C1 segment of cervical spinal cord (tissue), 14 donors: ENCODE results near the gene ABLIM2.
"Not testable (repeated sequence)": the region's sequence is repeated elsewhere in the genome, so short reads cannot be mapped to it uniquely, and the experiment has no call there.

Experiments
- DNase-seq, 14 donors: peaks; one replicate each; lab custom pipeline; 2025; lab: John Stamatoyannopoulos, UW

Gene ABLIM2

DNA sequence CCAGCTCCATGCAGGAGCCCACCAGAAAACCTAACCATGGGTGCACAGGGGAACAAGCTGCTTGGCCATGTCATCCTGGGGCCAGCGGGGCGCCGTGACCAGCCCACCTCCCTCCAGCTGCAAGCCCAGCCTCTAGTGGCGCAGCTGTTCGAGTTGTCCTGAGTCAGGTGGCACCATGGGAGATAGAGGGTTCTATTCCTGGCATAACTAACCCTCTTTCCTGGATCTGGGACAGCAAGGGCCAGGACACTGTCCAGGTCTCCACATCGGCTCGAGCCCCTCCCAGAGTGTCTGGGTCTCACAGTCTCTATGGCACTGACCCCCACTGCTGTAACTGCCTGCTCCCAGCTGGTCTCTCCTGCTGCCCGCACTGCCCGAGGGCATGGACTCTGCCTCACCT, 16.7 kb downstream of the ABLIM2 start:
- no peak for DNase-seq

DNA sequence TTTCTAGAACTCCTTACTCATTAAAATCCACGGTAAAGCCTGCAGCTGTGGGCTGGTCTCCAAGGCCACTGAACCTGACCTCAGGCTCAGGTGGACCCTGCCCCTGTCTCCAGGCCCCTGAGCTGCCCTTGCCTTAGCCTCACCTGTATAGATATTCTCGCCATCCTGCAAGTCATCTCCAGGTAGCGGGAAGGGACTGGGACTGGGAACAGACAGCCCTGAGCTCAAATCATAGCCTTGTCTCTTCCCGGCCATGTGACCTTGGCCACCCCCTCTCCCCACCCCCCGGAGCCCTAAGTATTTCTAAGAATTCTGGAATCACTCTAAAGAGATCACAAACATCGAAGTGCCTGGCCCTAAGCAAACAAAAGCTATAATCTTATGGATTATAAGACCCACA, 17.7 kb downstream of the ABLIM2 start:
- DNase-seq = no peak

GRCh38 chr4:8139726-8140125, 18.9 kb downstream of the ABLIM2 start:
- DNase-seq = not testable (repeated sequence)

DNA sequence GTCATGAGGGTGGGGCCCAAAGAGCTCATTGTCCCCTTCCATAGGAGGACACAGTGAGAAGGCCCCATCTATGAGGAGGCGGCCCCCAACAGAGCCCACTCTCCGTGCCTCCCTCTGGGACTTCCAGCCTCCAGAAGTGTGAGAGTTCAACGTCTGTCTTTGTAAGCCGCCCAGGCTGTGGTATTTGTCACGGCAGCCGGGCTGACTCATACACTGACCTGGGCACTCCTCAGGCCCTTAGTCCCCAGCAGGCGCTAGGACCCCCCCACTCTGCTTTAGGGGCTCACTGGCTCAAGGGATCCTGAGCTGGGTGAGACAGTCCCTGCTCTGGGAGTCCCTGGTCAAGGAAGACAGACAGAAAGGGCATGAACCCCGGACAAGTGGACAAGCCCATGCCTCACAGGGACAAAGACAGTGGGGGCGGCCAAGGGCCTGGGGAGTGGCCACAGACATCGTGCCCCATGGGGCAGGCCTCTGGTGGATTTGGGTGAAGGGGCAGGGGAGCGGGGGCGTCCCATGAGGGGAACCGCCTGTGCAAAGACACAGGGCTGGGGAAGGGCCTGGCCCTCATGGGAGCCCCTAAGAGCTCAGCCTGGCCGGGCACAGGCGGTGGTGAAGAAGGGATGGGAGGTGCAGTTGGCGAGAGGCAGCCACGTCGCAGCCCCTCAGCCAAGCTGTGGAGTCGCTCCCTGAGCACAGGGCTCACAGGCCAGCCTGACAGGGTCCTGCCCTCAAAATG, 21.5 kb downstream of the ABLIM2 start:
- DNase-seq = no peak

DNA sequence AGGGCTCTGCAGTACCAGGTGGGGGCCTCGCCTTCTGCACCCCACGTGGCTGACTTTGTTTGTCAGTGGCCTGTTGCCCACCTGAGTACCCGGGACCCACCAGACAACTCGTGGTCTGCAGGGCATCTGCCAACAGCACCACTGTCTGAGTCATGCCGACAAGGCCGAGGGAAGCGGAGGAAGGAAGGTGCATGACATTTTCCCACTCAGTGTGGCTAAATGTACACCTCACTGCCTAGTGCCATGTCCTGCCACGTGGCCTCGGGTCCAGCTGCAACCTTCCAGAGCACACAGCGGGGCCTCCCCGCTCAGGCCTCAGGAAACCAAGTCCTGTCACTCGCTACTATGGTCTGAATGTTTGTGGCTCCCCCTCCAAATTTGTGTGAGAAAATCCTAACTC, 22.1 kb downstream of the ABLIM2 start:
- DNase-seq = no peak

DNA sequence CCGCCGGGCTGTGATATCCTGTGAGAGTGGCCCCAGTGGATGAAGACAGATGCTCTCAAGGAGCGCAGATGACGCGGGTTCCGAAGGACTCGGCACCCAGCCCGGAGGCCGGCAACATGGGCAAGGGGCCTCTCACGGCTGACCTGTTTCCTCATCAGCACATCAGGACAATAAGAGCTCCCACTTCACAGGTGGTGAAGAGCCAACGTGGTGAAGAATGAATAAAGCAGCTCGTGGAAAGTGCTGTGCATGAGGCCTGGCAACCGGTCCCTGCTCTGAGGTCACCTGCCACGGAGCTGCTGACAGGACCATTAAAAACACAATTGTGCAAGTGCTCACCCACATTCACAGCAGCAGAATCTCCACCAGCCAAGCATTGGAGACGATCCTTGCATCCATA, 22.9 kb downstream of the ABLIM2 start:
- DNase-seq = no peak

GRCh38 chr4:8133897-8134563, 24.6 kb downstream of the ABLIM2 start:
- no peak for DNase-seq

GRCh38 chr4:8132947-8133705, 25.5 kb downstream of the ABLIM2 start:
- DNase-seq = no peak

DNA sequence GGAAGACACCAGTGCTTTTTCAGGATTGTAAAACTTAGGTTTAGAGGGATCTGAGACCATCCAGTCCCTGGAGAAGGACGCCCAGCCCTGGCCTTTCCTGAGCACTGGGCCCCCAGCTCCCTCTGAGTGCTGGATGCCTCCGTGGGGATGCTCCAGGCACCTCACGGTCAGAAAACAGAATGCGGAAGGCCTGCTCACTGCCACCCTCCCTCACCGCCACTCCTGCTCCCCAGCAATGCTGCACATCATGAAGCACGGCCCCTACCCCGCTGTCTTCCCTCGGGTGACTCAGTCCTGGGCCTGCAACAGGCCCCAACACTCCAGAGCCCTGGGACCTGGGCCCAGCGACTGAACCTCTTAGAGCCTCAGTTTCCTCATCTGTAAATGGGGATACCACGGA, 26.2 kb downstream of the ABLIM2 start:
- no peak for DNase-seq

GRCh38 chr4:8131826-8132225, 26.8 kb downstream of the ABLIM2 start:
- no peak for DNase-seq

DNA sequence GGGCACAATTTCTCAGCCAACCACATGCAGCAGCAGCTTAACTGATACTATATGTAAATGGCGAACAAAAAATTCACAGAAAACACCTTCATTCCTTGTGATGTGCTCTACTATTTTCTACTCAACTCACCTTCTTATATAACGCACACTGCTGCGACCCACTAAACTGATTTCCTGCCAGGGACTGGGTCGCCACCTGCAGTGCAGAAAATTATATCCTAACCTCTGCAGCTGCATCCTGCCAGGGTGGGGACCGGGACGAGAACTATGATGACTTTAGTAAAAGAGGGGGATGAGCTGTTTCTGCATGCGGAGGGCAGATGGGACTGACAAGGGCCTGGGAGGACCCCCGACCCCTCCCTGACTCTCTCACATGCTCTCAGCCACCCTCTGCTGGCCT, 27.4 kb downstream of the ABLIM2 start:
- DNase-seq = no peak

DNA sequence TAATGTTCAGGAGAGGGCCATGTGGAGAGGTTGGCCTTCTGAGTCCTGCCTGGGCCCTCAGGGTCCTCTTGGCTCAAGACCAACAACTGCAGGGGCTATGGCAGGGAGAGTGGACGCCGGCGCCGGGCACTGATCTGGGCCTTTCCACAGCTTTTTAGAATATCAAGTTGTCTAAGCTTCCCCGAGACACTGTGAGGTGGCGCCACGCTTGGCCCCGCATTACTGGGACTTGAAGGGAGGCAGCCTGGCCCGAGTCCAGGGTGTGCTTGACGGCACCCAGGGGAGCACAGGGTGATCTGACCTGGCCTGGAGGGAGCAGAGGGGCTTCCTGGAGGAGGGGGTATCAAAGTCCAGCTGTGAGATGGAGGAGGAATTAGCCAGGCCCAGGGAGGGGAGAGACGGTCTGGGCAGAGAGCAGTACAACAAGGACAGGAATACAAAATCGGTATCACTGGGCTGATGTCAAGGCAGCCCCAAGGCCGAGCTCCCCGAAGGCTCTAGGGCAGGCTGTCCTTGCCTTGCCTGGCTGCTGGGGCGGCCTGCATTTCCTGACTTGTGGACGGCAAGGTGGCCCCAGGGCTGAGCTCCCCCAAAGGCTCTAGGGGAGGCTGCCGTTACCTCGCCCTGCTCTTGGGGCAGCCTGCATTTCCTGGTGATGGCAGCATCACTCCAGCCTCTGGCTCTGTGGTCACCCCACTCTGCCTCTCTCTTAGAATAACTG, 28.1 kb downstream of the ABLIM2 start:
- DNase-seq = no peak

- DNase-seq = no peak
Observed at GRCh38 chr4:8129785-8130184, 28.8 kb downstream of the ABLIM2 start.

DNA sequence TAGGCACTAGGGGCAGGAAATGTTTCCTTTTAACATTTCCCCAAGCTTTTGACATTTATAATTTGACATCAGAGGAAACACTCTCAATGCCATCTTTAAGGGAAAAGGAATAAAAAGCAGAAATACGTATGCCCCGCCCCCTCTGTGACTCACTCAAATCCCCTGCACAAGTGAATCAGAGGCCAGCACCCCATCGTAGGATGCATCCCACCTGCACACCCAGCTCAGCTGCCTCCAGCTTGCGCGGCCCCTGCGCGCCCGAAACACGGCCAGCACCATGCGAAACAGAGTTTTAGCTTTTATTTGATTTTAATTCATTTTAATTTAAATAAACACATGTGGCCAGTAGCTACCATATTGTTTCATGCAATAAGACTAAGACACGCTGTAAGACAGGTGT, 29.5 kb downstream of the ABLIM2 start:
- DNase-seq = no peak

- no peak for DNase-seq
Observed at GRCh38 chr4:8128100-8128856, 30.3 kb downstream of the ABLIM2 start.

- no peak for DNase-seq
Observed at GRCh38 chr4:8127051-8127826, 31.4 kb downstream of the ABLIM2 start.

DNA sequence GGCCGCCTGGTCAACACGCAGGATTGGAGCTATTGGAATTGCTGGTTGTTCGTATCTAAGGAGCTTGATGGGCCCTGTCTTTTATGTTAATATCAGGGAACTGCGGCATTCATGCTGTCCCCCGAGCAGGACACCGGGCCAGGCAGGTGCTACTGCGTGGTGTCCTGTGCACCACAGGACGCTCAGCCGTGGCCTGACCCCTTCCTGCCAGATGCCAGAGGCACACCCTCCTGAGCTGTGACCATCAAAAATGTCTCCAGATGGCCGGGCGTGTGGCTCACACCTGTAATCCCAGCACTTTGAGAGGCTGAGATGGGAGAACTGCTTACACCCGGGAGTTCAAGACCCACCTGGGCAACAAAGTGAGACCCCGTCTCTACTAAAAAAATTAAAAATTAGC, 32.1 kb downstream of the ABLIM2 start:
- DNase-seq = no peak

DNA sequence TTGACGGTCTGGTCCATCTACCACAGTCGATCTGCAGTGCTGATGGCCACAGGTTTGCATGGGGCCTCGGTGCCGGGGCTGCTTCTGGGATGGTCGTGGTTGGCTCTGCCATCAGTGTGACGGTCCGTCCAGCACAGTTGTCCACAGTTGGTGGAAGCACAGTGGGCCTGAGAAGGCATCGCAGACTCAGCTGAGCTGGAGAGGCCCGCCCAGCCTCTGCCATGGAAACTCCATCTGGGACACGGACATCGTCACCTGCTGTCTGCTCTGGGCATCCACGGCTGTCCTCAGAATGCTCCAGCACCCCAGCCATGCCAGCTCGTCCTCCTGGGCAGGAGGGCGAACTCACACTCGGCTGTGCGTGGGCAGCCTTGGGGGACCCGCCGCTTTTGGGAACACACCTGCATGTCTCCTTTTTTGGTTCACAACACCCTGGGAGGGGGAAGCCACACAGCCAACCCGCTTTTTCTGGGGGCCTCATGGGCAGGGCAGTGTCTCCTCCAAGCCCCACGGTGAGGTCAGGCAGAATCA, 33.0 kb downstream of the ABLIM2 start:
- no peak for DNase-seq

- DNase-seq = no peak
Observed at GRCh38 chr4:8123870-8124269, 34.7 kb downstream of the ABLIM2 start.

GRCh38 chr4:8123389-8123788, 35.2 kb downstream of the ABLIM2 start:
- DNase-seq = no peak
